Measurements from ENCODE around the gene B3GNT8. TPM values are rescaled to one million over a fixed set of nuclear protein-coding genes. Genes with fewer than 3 reads are reported as not detected.

B3GNT8 gene
- total RNA-seq, 2 donors from 2014 or later, result 1.1 TPM; not detected in 1

DNA sequence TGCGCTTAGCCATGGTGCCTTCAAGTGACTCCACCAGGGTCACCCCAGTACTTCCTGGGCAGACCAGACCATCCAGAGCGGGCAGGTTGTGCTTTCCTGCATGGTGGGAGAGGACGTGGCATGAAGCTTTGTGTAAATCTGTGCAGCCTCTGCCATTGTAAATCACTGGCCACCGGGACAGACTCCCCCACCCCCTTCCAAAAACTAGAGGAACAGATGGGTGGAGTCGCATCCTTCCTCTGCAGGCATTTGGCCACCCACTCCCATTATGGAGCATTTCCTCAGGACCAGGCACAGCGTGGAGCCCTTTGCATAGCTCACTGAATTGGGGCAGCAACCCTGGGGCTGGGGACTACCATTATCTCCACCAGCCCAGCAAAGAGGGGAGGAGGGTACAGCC is 21.4 kb downstream of the B3GNT8 start:
- no peak for ATAC-seq (replicated peaks in 1 of 2)
- H3K27ac Mint-ChIP-seq, result no peak overlapping the region
- H3K27me3 Mint-ChIP-seq (ENCODE audit: low read depth), result no peaks in the 10 kb centered on the region
- no peaks in the 10 kb centered on the region for H3K9me3 Mint-ChIP-seq
- H3K36me3 Mint-ChIP-seq (ENCODE audit: insufficient read depth in 2 of 2), result no peaks in the 10 kb centered on the region
- no peak for DNase-seq
- no peak overlapping the region for H3K4me3 Mint-ChIP-seq
- H3K4me1 Mint-ChIP-seq (ENCODE audit: low read depth), result peaks cover 22% of the 10 kb centered on the region

DNA sequence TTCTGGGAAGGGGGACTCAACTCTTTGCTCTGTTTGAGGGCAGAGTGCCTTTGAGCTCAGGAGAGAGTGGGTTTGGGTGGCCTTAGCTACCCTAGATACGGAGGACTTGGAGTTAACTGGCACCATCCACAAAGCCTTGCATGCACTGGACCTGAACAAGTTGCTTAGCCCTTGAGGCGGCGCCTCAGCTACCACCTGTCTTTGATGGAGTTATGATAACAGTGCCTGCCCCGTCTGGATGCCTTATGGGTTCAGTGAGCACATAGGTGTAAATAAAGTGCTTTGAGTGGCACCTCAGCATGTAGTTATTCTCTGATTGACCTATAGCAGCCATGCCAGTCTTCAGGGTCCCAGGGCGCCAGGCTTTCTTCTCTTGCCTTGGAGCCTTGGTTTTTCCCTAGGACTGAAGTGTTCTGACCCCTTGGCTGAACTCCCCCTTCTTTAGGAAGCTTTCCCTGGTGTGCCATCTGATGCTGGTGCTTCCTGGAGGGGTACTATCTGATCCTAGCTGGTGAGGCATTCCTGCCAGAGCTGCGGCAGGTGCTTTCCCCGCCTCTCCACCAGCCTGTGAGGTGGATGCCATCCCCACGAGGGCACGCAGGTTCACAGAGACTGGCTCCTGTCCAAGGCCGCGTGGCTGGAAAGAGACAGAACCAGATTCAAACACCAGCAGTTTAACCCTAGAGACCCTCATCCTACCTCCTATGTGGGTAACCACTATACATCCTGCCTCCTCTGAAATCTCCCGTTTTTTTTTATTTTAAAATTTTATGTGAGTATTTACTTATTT is 23.8 kb downstream of the B3GNT8 start:
- Mint-ChIP-seq H3K27ac (no peak overlapping the region), H3K9me3 (no peaks in the 10 kb centered on the region), H3K27me3 (ENCODE audit: low read depth) (no peaks in the 10 kb centered on the region), H3K4me3 (no peak overlapping the region), H3K4me1 (ENCODE audit: low read depth) (peaks cover 22% of the 10 kb centered on the region), H3K36me3 (ENCODE audit: insufficient read depth in 2 of 2) (no peaks in the 10 kb centered on the region)
- DNase-seq, result no peak
- ATAC-seq (replicated peaks in 1 of 2), result no peak

DNA sequence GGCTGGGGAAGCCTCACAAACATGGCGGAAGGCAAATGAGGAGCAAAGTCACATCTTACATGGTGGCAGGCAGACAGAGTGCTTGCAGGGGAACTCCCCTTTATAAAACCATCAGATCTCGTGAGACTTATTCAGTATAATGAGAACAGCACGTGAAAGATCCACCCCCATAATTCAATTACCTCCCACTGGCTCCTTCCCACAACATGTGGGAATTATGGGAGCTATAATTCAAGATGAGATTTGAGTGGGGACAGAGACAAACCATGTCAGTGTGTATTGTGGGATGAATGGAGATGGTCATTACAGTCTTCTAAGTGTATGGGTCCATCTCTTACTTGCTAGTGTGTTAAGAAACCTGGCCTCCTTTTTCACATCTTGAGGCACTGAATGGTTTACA is 25.2 kb downstream of the B3GNT8 start:
- H3K4me3 Mint-ChIP-seq, result no peak overlapping the region
- no peak for ATAC-seq (replicated peaks in 1 of 2)
- H3K27ac Mint-ChIP-seq, result no peak overlapping the region
- DNase-seq, result no peak
- no peaks in the 10 kb centered on the region for H3K27me3 Mint-ChIP-seq (ENCODE audit: low read depth)
- no peaks in the 10 kb centered on the region for H3K9me3 Mint-ChIP-seq
- peaks cover 29% of the 10 kb centered on the region for H3K4me1 Mint-ChIP-seq (ENCODE audit: low read depth)
- H3K36me3 Mint-ChIP-seq (ENCODE audit: insufficient read depth in 2 of 2), result no peaks in the 10 kb centered on the region

DNA sequence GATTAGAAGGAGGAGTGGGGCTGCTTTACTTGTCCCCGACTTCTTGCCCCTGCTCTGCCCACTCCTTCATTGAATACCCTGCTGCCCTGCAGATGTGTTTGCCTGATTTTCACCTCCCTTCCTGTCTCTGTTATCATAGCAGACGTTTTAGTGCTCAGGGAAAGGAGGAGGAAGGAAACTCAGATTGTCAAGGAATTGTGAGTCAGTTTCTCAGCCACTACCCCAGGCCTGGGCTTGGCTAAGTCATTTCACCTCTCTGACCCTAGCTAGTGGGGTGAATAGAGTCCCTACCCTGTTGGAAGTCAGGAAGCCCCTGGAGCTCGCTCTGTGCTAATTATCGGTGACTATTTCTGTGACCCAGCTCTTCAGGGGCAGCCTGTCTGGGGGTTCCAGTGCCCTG is 25.7 kb downstream of the B3GNT8 start:
- DNase-seq (no peak), ATAC-seq (replicated peaks in 1 of 2) (no peak)
- H3K27me3 Mint-ChIP-seq (ENCODE audit: low read depth), result no peaks in the 10 kb centered on the region
- H3K4me3 Mint-ChIP-seq, result no peak overlapping the region
- H3K9me3 Mint-ChIP-seq, result no peaks in the 10 kb centered on the region
- H3K4me1 Mint-ChIP-seq (ENCODE audit: low read depth), result peaks cover 32% of the 10 kb centered on the region
- no peak overlapping the region for H3K27ac Mint-ChIP-seq
- no peaks in the 10 kb centered on the region for H3K36me3 Mint-ChIP-seq (ENCODE audit: insufficient read depth in 2 of 2)

DNA sequence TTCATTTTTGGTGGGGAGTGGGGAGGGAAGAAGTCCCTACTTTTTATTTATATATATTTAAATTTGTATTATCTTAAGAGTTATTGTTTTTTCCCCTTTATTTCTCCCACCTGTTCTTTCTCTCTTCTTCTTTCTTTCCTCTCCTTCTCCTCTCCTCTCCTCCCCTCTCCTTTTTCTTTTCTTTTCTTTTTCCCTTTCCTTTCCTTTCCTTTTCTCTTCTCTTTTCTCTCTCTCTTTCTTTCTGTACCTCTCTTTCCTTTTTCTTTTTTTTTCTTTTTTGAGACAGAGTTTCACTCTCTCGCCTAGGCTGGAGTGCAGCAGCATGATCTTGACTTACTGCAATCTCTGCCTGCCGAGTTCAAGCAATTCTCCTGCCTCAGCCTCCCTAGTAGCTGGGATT is 27.6 kb downstream of the B3GNT8 start:
- H3K4me3 Mint-ChIP-seq, result peak overlapping the region; percentile 1 to 99
- no peaks in the 10 kb centered on the region for H3K9me3 Mint-ChIP-seq
- no peaks in the 10 kb centered on the region for H3K36me3 Mint-ChIP-seq (ENCODE audit: insufficient read depth in 2 of 2)
- DNase-seq (no peak), ATAC-seq (replicated peaks in 1 of 2) (no peak)
- no peak overlapping the region for H3K27ac Mint-ChIP-seq
- peaks cover 47% of the 10 kb centered on the region for H3K4me1 Mint-ChIP-seq (ENCODE audit: low read depth)
- no peaks in the 10 kb centered on the region for H3K27me3 Mint-ChIP-seq (ENCODE audit: low read depth)

DNA sequence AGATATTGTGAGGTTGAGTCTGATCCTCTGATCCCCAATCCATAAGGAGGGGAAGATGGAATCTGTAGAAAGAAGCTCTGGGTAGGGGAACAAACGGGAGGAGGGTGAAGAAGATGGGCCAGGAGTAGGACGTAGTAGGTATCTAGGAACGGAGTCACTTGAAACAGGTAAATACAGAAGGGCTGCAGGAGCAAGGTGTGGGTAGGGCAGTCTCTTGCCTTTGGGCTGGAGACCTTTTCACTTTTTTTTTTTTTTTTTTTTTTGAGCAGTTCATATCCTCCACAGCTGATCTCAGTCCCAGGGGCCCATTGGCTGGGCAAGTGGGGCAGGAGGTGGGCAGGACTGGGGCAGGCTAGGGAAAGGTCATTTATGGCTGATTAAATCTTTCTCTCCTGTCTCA is 28.1 kb downstream of the B3GNT8 start:
- no peaks in the 10 kb centered on the region for H3K27me3 Mint-ChIP-seq (ENCODE audit: low read depth)
- DNase-seq, result no peak
- H3K27ac Mint-ChIP-seq, result peak overlapping the region; percentile 99

DNA sequence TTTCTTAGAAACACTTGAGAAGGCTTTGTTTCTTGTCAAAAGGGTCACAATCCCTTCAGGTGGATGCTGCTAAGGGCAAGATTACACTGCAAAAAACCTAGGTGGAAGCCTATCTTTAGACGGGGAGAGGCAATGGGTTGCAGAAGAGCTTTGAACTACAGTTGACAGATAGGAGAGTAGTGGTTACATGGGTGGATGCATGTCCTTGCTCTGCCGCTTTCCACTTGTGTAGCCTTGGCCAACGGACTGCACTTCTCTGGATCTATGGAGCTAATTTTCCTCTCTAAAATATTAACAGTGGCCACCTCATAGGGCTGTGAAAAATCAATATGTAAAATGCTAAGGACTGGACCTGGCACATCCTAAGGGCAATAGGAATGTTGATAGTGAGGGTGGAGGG is 28.6 kb downstream of the B3GNT8 start:
- no peaks in the 10 kb centered on the region for H3K27me3 Mint-ChIP-seq (ENCODE audit: low read depth)
- ATAC-seq (replicated peaks in 1 of 2) (no peak), DNase-seq (no peak)
- H3K4me1 Mint-ChIP-seq (ENCODE audit: low read depth), result peaks cover 51% of the 10 kb centered on the region
- H3K9me3 Mint-ChIP-seq, result no peaks in the 10 kb centered on the region
- peak overlapping the region; percentile 99 to 100 for H3K4me3 Mint-ChIP-seq
- H3K27ac Mint-ChIP-seq, result peak overlapping the region; percentile 99
- no peaks in the 10 kb centered on the region for H3K36me3 Mint-ChIP-seq (ENCODE audit: insufficient read depth in 2 of 2)

More for the DNA sequence above, 28.1 kb downstream of the B3GNT8 start:
- peaks cover 47% of the 10 kb centered on the region for H3K4me1 Mint-ChIP-seq (ENCODE audit: low read depth)
- H3K9me3 Mint-ChIP-seq, result no peaks in the 10 kb centered on the region
- no peaks in the 10 kb centered on the region for H3K36me3 Mint-ChIP-seq (ENCODE audit: insufficient read depth in 2 of 2)
- no peak for ATAC-seq (replicated peaks in 1 of 2)
- H3K4me3 Mint-ChIP-seq, result peak overlapping the region; percentile 99 to 100

DNA sequence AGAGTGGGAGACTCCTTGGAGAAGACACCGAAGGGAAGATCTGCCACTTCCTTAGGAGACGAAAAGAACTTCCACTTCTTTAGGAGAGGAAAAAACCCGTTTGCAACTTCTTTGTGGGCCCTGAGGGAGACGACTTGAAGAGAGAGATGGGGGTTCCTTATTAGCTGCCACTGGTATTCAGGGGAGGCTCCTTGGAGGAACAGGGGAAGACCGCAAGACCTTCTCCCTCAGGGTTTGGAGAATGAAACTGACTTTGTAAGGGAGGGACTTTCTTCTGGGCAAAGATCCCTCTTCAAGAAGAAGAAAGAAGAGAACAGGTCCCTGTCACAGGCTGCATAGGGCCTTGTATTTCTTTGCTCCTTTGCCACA is 29.1 kb downstream of the B3GNT8 start:
- DNase-seq (no peak), ATAC-seq (replicated peaks in 1 of 2) (no peak)
- peak overlapping the region; percentile 99 for H3K27ac Mint-ChIP-seq
- H3K9me3 Mint-ChIP-seq, result no peaks in the 10 kb centered on the region
- peaks cover 51% of the 10 kb centered on the region for H3K4me1 Mint-ChIP-seq (ENCODE audit: low read depth)
- peak overlapping the region; percentile 99 to 100 for H3K4me3 Mint-ChIP-seq
- no peaks in the 10 kb centered on the region for H3K36me3 Mint-ChIP-seq (ENCODE audit: insufficient read depth in 2 of 2)
- no peaks in the 10 kb centered on the region for H3K27me3 Mint-ChIP-seq (ENCODE audit: low read depth)

DNA sequence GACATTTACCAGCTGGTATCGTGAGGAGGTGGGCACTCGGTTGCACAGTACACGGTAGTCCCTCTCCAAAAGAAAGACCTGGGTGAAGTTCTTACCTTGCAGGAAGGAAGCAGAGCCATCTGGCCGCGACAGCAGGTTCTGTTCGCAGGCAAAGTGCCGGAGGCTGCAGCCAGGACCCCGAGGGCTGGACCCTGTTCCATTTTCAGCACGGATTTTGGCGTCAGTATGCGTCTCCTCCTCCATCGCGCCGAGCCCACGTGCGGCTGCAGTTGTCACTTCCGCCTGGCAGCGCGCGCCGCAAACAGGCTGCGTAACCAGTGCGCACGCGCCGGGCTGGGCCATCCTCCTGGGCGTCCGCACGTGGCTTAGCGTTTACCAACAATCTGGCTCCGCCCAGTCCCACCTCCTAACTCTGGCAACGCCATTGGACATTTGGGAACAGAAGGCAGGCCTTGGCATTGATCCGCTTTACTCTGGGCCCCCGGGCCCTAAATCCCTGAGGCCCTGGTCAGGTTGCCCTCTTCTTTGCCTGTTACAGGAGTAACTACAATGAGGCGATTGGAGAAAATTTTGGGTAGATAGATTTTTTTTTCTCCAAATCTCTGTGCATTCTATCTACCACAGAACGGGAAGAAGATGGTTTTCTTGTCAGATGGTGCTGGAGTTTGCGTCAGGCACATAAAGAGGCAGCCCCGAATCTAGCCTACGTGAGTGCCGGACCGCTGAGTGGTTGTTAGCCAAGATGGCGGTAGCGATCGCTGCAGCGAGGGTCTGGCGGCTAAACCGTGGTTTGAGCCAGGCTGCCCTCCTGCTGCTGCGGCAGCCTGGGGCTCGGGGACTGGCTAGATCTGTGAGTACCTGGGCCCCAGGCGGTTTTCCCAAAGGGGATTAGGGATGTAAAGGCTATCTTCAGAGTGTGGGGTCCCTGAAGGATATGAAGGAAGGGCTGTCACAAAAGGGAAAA is 29.8 kb downstream of the B3GNT8 start, which contains the start of the genes BCKDHA and EXOSC5:
Gene BCKDHA, plus strand, starts transcription at position 733 of the 964 bp plus-strand sequence. Its CDS starts 10 bp downstream, at position 743.
Gene EXOSC5, minus strand, starts transcription at position 274 of the 964 bp plus-strand sequence. Its CDS starts 31 bp downstream, at position 243.
- peak; percentile 99 for DNase-seq
- Mint-ChIP-seq H3K27me3 (ENCODE audit: low read depth) (no peaks in the 10 kb centered on the region), H3K9me3 (no peaks in the 10 kb centered on the region), H3K36me3 (ENCODE audit: insufficient read depth in 2 of 2) (no peaks in the 10 kb centered on the region), H3K4me1 (ENCODE audit: low read depth) (peaks cover 47% of the 10 kb centered on the region), H3K27ac (peak within 1 kb of the TSS; percentile 99), H3K4me3 (peak within 1 kb of the TSS; percentile 99 to 100)
- ATAC-seq (replicated peaks in 1 of 2), result peak; percentile 99

DNA sequence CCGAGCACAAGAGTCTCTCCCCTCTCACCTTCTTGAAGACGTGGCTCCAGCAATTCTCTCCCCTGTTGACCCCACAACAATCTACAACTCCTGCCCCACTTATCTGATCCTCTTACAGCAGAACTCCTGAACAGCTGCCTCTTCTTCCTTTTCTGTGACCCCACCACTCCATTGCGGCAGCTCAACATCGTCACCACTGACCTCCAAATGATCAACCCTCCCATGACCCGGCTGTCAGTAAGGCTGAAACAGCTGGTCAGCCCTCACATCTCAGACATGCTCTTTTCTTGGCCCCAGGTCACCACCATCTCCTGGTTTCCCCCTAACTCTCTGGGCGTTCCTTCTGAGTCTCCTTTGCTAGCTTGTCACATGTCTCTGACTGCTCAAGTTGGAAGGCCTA is 31.8 kb downstream of the B3GNT8 start:
- Mint-ChIP-seq H3K27me3 (ENCODE audit: low read depth) (no peaks in the 10 kb centered on the region), H3K4me1 (ENCODE audit: low read depth) (peaks cover 40% of the 10 kb centered on the region), H3K4me3 (peak overlapping the region; percentile 29 to 99), H3K9me3 (no peaks in the 10 kb centered on the region), H3K36me3 (ENCODE audit: insufficient read depth in 2 of 2) (peaks cover 0 to 2% of the 10 kb centered on the region in 2 donors), H3K27ac (peak overlapping the region; percentile 61)
- DNase-seq (no peak), ATAC-seq (replicated peaks in 1 of 2) (no peak)

DNA sequence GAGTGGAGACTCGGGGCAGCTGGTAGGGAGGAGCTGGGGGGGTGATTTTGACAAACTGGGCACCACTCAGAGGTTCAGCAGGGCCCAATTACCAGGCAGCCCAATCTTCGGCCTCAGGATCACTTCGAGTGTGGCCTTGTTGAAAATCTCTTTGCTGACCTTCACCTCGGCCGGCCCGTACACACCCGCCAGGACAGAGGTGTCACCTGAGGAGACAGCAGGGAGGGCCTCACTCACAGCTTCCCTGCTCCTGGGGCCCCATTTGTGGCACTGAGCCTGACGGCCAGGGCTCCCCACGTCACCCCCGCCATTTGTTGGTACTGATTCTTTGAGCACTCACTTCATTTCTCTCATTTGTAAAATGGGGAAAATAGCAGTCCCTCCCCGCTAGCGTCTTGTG is 34.4 kb downstream of the B3GNT8 start:
- H3K4me3 Mint-ChIP-seq, result no peak overlapping the region
- ATAC-seq (replicated peaks in 1 of 2), result no peak
- peaks cover 23% of the 10 kb centered on the region for H3K4me1 Mint-ChIP-seq (ENCODE audit: low read depth)
- peaks cover 0 to 2% of the 10 kb centered on the region in 2 donors for H3K36me3 Mint-ChIP-seq (ENCODE audit: insufficient read depth in 2 of 2)
- H3K27me3 Mint-ChIP-seq (ENCODE audit: low read depth), result no peaks in the 10 kb centered on the region
- H3K9me3 Mint-ChIP-seq, result no peaks in the 10 kb centered on the region
- no peak for DNase-seq
- no peak overlapping the region for H3K27ac Mint-ChIP-seq

DNA sequence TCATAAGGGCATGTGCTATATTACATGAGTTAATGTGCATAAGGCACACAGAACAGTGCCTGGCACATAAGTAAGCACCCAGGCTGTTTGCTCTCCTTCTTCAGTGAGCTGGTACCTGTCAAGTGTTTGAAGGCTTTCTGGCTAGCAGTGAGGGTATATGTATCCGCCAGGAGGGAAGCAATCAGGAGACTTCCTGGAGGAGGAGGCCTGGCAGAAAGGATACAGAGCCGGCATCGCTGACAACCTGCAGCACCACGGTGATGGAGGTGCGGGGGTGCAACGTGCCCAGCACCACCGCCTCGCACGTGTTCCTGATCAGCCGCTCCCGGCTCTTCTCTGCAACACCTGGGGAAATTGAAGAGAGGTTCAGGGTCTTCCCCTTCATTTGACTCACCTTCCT is 35.6 kb downstream of the B3GNT8 start:
- DNase-seq (no peak), ATAC-seq (replicated peaks in 1 of 2) (no peak)
- H3K9me3 Mint-ChIP-seq, result no peaks in the 10 kb centered on the region
- peaks cover 21% of the 10 kb centered on the region for H3K4me1 Mint-ChIP-seq (ENCODE audit: low read depth)
- peaks cover 0 to 2% of the 10 kb centered on the region in 2 donors for H3K36me3 Mint-ChIP-seq (ENCODE audit: insufficient read depth in 2 of 2)
- H3K27me3 Mint-ChIP-seq (ENCODE audit: low read depth), result no peaks in the 10 kb centered on the region
- H3K4me3 Mint-ChIP-seq, result no peak overlapping the region
- no peak overlapping the region for H3K27ac Mint-ChIP-seq

DNA sequence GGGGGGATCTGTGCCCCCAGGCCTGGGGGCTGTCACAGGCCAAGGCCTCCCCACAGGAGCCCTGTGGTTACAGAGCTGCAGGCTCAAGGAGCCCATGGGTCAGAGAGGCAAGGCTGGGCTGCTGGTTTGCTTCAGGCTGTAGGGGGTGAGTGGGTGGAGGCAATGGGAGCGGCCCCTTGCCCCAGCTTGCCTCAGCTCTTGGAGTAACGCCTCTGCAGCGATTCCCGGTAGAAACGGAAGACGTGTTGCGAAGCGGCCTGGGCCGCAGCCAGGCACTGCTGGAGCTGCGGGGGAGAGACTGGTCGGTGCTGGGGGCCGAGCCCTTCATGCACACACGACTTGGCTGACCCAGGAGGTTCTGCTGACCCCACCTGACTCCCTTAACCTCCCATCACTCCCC is 40.7 kb downstream of the B3GNT8 start:
- H3K27me3 Mint-ChIP-seq (ENCODE audit: low read depth), result no peaks in the 10 kb centered on the region

More for the DNA sequence above, 40.7 kb downstream of the B3GNT8 start:
- Mint-ChIP-seq H3K4me1 (ENCODE audit: low read depth) (no peaks in the 10 kb centered on the region), H3K27ac (no peak overlapping the region), H3K36me3 (ENCODE audit: insufficient read depth in 2 of 2) (peaks cover 0 to 4% of the 10 kb centered on the region in 2 donors), H3K9me3 (no peaks in the 10 kb centered on the region), H3K4me3 (no peak overlapping the region)
- ATAC-seq (replicated peaks in 1 of 2) (no peak), DNase-seq (no peak)

Measured in activated T-cell treated with anti-CD3 and anti-CD28 coated beads, Interleukin-2, amount 50 U/mL, for 72 hours (primary cell).